IPS-18c (cell line): ENCODE data around the gene TENT4B.

ENCODE experiments used
- H3K4me3 ChIP-seq: 2 replicates; pipeline ENCODE4 v1.7.0; 2013; ENCODE audit warnings: low read depth, mild to moderate bottlenecking, low read length, moderate library complexity; ENCODE audit not compliant: insufficient read depth
- H3K9me3 ChIP-seq: one replicate; pipeline ENCODE4 v1.6.1; 2013; ENCODE audit warnings: mild to moderate bottlenecking, low read length, moderate library complexity; ENCODE audit not compliant: control insufficient read depth, insufficient read depth

Gene TENT4B

DNA sequence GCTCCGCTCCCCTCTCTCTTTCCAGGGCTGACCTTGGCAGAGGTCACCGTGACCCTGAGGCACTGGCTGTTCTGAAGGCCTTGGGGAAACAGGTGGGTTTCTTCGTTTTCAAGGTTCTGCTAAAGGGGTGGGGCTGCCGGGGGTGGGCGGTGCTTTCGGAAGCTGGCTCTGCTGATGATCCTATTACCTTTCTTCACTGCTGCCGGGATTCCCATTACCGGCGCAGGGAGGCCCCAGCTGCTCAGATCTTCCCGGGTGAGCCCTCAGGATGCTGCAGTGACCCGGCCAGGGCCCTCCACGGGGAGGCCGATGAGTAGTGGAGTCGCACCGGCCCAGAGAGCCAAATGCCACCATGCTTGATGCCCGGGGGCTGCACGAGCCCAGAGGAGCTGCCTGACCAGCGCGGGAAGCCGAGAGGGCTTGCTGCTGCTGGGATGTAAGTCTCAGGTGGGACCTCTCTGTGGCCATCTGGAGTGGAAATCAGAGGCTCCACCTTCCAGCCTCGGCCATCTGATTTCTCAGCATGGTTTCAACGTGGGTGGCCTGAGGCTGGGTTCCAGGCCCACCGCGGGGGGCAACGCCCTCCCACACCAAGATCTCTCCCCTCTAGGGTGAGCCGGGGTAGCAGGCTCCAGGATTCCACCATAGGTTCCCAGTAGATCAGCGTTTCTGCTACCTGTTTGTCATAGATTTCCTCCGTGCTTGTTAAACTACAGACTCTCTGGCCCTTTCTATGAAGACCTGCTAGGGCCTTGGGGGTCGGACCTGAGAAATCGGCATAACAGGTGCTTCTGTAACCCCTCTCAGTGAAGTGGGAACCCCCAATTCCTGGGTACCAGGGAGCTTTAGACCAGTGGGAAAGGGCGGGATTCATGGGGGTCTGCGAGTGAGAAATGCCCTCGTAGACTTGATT is 91.7 kb downstream of the TENT4B start:
- peak overlapping the region; percentile 57 for H3K4me3 ChIP-seq
- H3K9me3 ChIP-seq, result no peaks in the 10 kb centered on the region

DNA sequence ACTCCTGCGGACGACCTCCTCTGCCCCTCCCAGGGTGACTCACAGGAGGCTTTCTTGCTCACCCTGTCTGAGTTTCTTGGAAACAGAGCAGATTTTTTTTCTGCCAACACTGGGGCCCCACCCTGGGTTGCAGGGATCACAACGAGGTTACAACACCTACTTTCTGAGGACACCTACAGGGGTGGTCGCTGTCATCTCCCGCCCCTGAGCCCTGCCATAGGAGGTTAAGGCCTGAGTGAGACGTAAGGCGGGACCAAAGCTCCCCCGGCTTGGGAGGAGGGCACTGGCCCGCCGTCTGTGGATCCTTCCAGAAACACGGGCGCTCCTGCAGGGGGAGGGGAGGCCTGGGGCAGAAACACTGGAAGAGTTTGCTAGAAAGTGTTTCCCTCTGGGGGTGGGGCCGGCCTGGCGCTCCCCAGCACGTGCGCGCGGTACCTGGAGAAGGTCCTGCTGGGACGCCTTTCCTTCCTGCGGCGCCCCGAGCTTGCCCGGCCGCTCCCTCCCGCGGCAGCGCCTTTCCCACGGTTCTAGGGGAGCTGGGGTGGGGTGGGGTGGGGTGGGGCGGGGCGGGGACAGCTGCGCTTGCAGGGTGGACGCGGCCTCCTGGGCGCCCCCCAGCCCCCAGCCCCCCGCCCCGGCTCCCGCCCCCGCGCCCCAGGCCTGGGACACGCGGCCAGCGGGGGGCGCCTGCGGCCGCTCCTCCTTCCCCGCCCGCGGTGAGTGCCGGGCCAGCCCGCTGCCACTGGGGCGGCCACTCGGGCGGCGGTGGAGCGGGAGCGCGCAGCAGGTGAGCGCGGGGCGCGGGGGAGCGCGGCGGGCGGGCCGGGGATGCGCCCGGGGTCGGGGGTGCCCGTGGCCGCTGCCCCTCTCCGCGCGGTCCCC is 92.6 kb downstream of the TENT4B start:
- Histone ChIP-seq H3K4me3 (peak overlapping the region; percentile 57), H3K9me3 (no peaks in the 10 kb centered on the region)

- Histone ChIP-seq H3K4me3 (peak overlapping the region; percentile 55), H3K9me3 (no peaks in the 10 kb centered on the region)
Observed at GRCh38 chr16:50246299-50247122, 93.4 kb downstream of the TENT4B start.

DNA sequence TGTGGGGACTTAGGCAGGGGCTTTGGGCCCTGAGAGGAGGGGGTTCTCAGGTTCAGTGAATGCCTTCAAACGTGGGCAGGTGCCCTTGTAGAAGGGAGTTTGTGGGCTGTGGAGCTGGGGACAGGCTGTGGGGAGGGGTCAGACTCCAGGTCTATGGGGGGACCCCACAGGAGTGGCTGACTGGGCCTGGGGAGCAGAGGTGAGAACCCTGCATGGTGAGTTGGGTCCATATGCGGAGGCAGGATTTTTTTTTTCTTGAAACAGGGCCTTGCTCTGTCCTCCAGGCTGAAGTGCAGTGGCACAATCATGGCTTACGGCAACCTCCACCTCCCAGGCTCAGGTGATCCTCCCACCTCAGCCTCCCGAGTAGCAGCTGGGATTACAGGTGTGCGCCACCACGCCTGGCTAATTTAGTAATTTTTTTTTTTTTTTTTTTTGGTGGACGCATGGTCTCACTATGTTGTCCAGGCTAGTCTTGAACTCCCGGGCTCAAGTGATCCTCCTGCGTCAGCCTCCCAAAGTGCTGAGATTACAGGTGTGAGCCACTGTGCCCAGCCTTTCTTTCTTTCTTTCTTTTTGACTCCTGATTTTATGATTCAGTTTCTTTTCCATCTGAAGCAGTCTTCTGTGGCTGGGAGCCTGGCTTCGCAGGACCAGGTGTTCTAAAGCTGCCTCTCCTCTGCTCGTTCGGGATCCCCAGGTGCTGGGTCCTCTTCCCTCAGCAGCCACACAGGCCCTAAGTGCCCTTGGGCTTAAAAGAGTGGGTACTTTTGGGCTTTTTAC is 94.2 kb downstream of the TENT4B start:
- no peak overlapping the region for H3K4me3 ChIP-seq
- H3K9me3 ChIP-seq, result no peaks in the 10 kb centered on the region

DNA sequence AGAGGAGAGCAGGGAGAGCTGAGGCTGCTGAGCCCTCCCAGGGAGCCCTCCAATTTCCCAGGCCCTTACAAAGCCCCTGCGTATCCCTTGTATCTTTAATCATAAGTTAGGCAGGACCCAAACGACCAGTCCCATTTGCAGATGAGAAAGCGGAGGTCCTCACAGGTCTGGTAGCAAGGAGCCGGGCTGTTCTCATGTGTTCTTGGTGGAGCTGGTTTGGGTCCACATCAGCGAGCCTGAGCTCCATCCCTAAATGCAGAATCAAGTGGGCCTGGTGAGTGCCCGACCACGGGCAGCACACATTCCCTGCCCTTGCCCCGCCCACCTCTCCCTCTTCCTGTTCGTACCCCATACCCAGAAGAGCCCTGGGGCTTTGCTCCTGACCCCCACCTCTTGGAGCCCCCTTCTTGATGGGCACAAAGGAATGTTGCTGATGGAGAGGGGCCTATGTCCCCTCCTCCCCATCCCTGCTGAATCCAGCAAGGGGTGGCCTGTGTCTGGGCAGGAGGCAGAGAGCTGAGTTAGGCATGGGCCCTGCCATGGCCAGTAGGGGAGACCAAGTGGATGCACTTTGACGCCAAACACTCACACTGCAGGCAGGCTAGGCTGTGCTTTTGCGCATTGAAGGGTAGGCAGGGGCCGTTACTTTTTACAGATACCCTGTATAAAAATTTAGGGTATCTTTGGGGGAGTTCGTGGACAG is 95.0 kb downstream of the TENT4B start:
- H3K9me3 ChIP-seq, result no peaks in the 10 kb centered on the region
- no peak overlapping the region for H3K4me3 ChIP-seq

DNA sequence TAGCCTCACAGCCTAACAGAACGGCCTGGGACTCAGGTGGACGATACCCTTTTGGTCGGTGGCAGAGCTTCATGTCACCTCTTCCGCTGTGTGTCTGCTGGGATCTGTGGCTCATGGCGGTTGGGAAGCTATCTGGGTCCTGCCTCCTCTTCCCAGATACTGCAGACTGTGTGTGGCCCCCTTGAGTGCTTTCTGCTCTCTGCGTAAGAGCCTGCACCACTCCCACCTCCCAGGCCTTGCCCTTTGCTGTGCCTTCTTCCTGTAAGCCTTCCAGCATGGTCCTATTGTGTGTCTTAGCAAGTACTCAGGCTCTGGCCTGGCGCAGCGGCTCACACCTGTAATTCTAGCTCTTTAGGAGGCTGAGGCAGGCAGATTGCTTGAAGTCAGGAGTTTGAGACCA is 95.7 kb downstream of the TENT4B start:
- no peaks in the 10 kb centered on the region for H3K9me3 ChIP-seq
- H3K4me3 ChIP-seq, result no peak overlapping the region

DNA sequence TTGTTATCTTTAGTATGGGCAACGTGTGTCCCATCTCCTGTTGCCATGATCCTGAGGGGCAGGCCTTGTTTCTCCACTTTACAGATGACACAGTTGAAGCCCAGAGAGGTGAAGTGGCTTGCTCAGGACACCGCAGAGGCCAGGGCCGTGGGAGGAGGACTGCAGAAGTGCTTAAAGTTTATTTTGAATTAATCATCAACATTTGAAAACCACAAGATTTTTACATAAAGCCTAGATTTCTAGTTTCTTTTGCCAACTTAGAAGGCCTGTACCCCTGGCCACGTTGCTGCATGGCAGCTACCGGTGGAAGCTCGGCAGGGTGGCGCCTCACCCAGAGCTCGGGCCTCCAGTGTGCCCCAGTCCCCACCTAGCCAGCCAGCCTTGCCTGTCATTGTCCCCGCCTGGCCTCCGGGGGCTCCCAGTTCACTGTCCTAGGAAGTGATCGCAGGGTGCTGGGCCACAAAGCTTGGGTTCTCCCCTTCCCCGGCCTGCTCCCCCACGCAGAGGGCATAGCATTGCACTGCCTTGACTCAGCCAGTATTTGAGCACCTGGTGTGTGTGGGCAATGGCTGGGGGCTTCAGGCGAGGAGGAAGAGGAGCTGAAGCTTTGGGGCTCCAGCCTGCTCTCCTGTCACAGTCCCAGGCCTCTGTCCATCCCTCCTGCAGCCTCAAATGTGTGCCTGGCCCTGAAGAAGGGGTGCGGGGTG is 98.4 kb downstream of the TENT4B start:
- Histone ChIP-seq H3K4me3 (no peak overlapping the region), H3K9me3 (no peaks in the 10 kb centered on the region)

- no peak overlapping the region for H3K4me3 ChIP-seq
Observed at GRCh38 chr16:50252082-50252611, 99.0 kb downstream of the TENT4B start.

GRCh38 chr16:50252874-50253513 is 99.9 kb downstream of the TENT4B start:
- Histone ChIP-seq H3K9me3 (no peaks in the 10 kb centered on the region), H3K4me3 (no peak overlapping the region)

More at GRCh38 chr16:50252082-50252611, 99.0 kb downstream of the TENT4B start:
- no peaks in the 10 kb centered on the region for H3K9me3 ChIP-seq

DNA sequence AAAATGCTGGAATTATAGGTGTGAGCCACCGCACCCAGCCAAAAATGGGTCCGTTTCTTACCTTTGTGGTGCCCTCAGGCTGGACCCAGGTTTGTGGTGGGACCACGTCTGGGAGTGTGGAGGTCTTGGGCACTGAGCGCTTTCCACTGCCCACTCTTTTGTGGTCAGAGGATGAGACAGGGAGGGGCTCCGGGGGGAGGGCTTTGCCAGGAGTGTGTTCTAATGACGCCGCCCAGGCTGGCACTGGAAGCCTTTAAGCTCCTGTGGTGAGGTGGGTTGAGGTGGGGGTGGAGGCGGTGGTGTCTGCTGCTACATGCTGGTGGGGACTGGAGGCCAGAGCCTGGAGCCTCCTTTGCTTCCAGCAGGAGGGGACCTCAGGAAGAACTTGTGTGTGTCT is 100.4 kb downstream of the TENT4B start:
- Histone ChIP-seq H3K9me3 (no peaks in the 10 kb centered on the region), H3K4me3 (no peak overlapping the region)

DNA sequence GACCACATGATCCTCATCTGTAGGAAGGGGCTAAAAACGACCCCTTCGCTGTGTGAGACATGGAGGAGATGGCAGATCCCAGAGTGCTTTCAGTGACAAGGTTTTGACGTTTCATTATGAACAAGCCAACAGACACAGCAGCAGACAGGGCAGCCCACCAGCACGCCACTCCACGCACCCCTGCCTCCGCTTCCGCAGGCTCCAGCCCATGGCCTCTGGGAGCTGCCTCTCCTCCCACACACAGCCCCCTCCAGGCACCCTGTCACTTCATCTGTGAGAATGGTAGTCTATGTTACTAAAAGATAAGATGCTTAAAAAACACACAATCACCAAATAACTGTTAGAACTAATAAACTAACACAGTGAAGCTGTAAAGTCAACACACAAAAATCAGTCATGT is 101.0 kb downstream of the TENT4B start:
- no peak overlapping the region for H3K4me3 ChIP-seq
- H3K9me3 ChIP-seq, result no peaks in the 10 kb centered on the region

- no peaks in the 10 kb centered on the region for H3K9me3 ChIP-seq
- H3K4me3 ChIP-seq, result no peak overlapping the region
Observed at GRCh38 chr16:50255538-50255937, 102.4 kb downstream of the TENT4B start.

- H3K9me3 ChIP-seq, result no peaks in the 10 kb centered on the region
- H3K4me3 ChIP-seq, result no peak overlapping the region
Observed at GRCh38 chr16:50256604-50257003, 103.5 kb downstream of the TENT4B start.

DNA sequence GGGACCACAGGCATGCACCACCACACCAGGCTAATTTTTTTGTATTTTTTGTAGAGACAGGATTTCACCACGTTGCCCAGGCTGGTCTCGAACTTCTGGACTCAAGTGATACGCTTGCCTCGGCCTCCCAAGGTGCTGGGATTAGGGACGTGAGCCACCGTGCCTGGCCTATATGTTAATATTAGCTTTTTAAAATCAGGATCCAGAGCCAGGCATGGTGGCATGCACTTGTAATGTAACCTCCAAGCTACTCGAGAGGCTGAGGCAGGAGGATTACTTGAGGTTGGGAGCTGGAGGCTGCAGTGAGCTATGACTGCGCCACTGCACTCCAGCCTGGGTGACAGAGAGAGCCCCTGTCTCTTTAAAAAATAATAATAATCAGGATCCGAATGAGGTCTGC is 104.8 kb downstream of the TENT4B start:
- no peaks in the 10 kb centered on the region for H3K9me3 ChIP-seq
- no peak overlapping the region for H3K4me3 ChIP-seq
